ENCODE measurements around the gene CD40LG.
A peak's percentile ranks its signal among the peaks of the same experiment; 100 is the strongest.

CD40LG gene

GRCh38 chrX:136650811-136651210 lies 2.9 kb downstream of the CD40LG start:
- DNase-seq: no peak

GRCh38 chrX:136652822-136653723 lies 5.1 kb downstream of the CD40LG start:
- no peak for DNase-seq

GRCh38 chrX:136656361-136656964 lies 8.5 kb downstream of the CD40LG start:
- no peak for DNase-seq

- no peak for DNase-seq
Measured at GRCh38 chrX:136658151-136658550, 10.2 kb downstream of the CD40LG start.

GRCh38 chrX:136659174-136659573 lies 11.2 kb downstream of the CD40LG start:
- DNase-seq: peak in 1 of 56 donors; percentile 1

GRCh38 chrX:136660896-136661295 lies 12.9 kb downstream of the CD40LG start:
- no peak for DNase-seq

- DNase-seq: no peak
Measured at GRCh38 chrX:136662104-136662503, 14.1 kb downstream of the CD40LG start.

GRCh38 chrX:136662976-136663375 lies 15.0 kb downstream of the CD40LG start:
- no peak for DNase-seq

GRCh38 chrX:136665258-136665900 lies 17.4 kb downstream of the CD40LG start:
- DNase-seq: no peak

GRCh38 chrX:136666088-136666487 lies 18.1 kb downstream of the CD40LG start:
- DNase-seq: no peak

GRCh38 chrX:136667446-136668168 lies 19.6 kb downstream of the CD40LG start:
- DNase-seq: no peak

- DNase-seq: no peak
Measured at GRCh38 chrX:136671006-136671610, 23.1 kb downstream of the CD40LG start.

GRCh38 chrX:136674270-136674985 lies 26.5 kb downstream of the CD40LG start:
- DNase-seq: no peak

- peak in 5 of 56 donors; percentile 0 to 28 (median 4) for DNase-seq
Measured at GRCh38 chrX:136679531-136679930, 31.6 kb downstream of the CD40LG start.

GRCh38 chrX:136684120-136684519 lies 36.2 kb downstream of the CD40LG start:
- no peak for DNase-seq

- DNase-seq: no peak
Measured at GRCh38 chrX:136687457-136687856, 39.5 kb downstream of the CD40LG start.

GRCh38 chrX:136689436-136689835 lies 41.5 kb downstream of the CD40LG start:
- no peak for DNase-seq

- DNase-seq: no peak
Measured at GRCh38 chrX:136691028-136691809, 43.3 kb downstream of the CD40LG start.

GRCh38 chrX:136692271-136692670 lies 44.3 kb downstream of the CD40LG start:
- no peak for DNase-seq

Measured in nucleus accumbens (tissue), 56 donors.